D721Med (cell line): ENCODE measurements around the gene ABTB2.

ENCODE experiments used
- DNase-seq: peaks from one replicate; pipeline ENCODE4 v3.0.0; 2011; ENCODE audit warnings: low spot score; ENCODE audit not compliant: insufficient read length
- FAIRE-seq: peaks from 2 replicates; lab custom pipeline; 2011; peaks lifted over from hg19 to GRCh38; lab: Jason Lieb, UNC
- TF ChIP-seq, protein P1 (sequence below): IDR thresholded peaks from 2 replicates; pipeline ENCODE4 v1.5.1; 2012; ENCODE audit warnings: mild to moderate bottlenecking, control low read depth; ENCODE audit not compliant: insufficient read depth; ENCODE audit errors: missing control alignments

Gene ABTB2

GRCh38 chr11:34318111-34319037 is 39.4 kb downstream of the ABTB2 start:
- TF ChIP-seq, protein P1, sequence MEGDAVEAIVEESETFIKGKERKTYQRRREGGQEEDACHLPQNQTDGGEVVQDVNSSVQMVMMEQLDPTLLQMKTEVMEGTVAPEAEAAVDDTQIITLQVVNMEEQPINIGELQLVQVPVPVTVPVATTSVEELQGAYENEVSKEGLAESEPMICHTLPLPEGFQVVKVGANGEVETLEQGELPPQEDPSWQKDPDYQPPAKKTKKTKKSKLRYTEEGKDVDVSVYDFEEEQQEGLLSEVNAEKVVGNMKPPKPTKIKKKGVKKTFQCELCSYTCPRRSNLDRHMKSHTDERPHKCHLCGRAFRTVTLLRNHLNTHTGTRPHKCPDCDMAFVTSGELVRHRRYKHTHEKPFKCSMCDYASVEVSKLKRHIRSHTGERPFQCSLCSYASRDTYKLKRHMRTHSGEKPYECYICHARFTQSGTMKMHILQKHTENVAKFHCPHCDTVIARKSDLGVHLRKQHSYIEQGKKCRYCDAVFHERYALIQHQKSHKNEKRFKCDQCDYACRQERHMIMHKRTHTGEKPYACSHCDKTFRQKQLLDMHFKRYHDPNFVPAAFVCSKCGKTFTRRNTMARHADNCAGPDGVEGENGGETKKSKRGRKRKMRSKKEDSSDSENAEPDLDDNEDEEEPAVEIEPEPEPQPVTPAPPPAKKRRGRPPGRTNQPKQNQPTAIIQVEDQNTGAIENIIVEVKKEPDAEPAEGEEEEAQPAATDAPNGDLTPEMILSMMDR, result no peak
- FAIRE-seq (no peak), DNase-seq (no peak)

DNA sequence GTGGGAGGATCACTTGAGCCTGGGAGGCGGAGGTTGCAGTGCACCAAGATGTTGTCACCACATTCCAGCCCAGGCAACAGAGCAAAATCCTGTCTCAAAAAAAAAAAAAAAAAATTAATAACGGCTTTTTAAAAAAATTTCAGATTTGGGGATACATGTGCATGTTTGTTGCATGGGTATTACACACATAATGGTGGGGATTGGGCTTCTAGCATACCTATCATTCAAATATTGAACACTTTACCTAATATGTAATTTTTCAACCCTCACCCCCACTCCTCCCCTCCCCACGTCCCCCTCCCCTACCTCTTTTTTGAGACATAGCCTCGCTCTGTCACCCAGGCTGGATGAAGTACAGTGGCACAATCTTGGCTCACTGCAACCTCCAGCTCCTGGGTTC is 40.1 kb downstream of the ABTB2 start:
- DNase-seq (no peak), FAIRE-seq (no peak)
- TF ChIP-seq, protein P1, result no peak

- TF ChIP-seq, protein P1, result no peak
- no peak for DNase-seq
- no peak for FAIRE-seq
Observed at GRCh38 chr11:34317036-34317360, 40.8 kb downstream of the ABTB2 start.

- no peak for DNase-seq
- TF ChIP-seq, protein P1, result no peak
- FAIRE-seq, result no peak
Observed at GRCh38 chr11:34316347-34317035, 41.3 kb downstream of the ABTB2 start.

- TF ChIP-seq, protein P1, result no peak
- no peak for FAIRE-seq
- no peak for DNase-seq
Observed at GRCh38 chr11:34315394-34315793, 42.4 kb downstream of the ABTB2 start.

- DNase-seq (no peak), FAIRE-seq (no peak)
- TF ChIP-seq, protein P1, result no peak
Observed at GRCh38 chr11:34314936-34315335, 42.9 kb downstream of the ABTB2 start.
